Heart right ventricle (tissue), 16 donors: ENCODE data around the gene MLEC. TPM values are rescaled to one million over a fixed set of nuclear protein-coding genes. Genes with fewer than 3 reads are reported as not detected.
A peak's percentile ranks its signal among the peaks of the same experiment; 100 is the strongest.

ENCODE experiments used
- ATAC-seq, 8 donors: fragments of 200-7000 bp; cut with Tn5 transposase; one replicate each; pipeline ENCODE4 v1.9.1; 2020; ENCODE audit warnings: mild to moderate bottlenecking in 8 of 8, moderate library complexity in 8 of 8, moderate number of reproducible peaks in 1 of 8
- DNase-seq, 2 donors: peaks; one replicate each; pipeline ENCODE4 v3.0.0-alpha.2; 2020
- H3K27ac ChIP-seq, 10 donors: fragments of 200-600 bp; sonication (generic) in 2 of 10; one replicate each; pipeline versions ENCODE4 v1.5.0 to v1.8.0; 2020 to 2022; ENCODE audit warnings: mild to moderate bottlenecking in 3 of 10
- H3K27me3 ChIP-seq, 7 donors: fragments of 200-600 bp; one replicate each; pipeline ENCODE4 v1.8.0; 2021 to 2022; ENCODE audit warnings: mild to moderate bottlenecking in 2 of 7
- H3K36me3 ChIP-seq, 9 donors: fragments of 200-600 bp; sonication (generic) in 1 of 9; one replicate each; pipeline versions ENCODE4 v1.5.0 to v1.8.0; 2020 to 2022; ENCODE audit warnings: mild to moderate bottlenecking in 2 of 9
- H3K4me1 ChIP-seq, 9 donors: fragments of 200-600 bp; sonication (generic) in 1 of 9; one replicate each; pipeline versions ENCODE4 v1.5.0 to v1.8.0; 2020 to 2022; ENCODE audit warnings: mild to moderate bottlenecking in 4 of 9
- H3K4me3 ChIP-seq, 10 donors: fragments of 200-600 bp; sonication (generic) in 2 of 10; one replicate each; pipeline versions ENCODE4 v1.5.0 to v1.8.0; 2020 to 2022; ENCODE audit warnings: mild to moderate bottlenecking in 7 of 10, moderate library complexity in 2 of 10
- H3K9me3 ChIP-seq, 11 donors: fragments of 200-600 bp in 10 of 11; sonication (generic) in 2 of 11; one replicate each; pipeline versions ENCODE4 v1.5.0 to v1.8.0; 2013 to 2022; ENCODE audit warnings: mild to moderate bottlenecking in 2 of 11, control low read depth in 1 of 11, moderate library complexity in 1 of 11
- WGBS, 2 donors: extraction: QIAGEN DNeasy Blood & Tissue Kit; methylation state at CpG; one replicate each; pipeline ENCODE4 v1.1.7; 2013; ENCODE audit warnings: inconsistent platforms in 1 of 2; 5-methylcytosine and 5-hydroxymethylcytosine counted together
- intact Hi-C, 10 donors: fragments of 100-400 bp; cut with DNase I; formaldehyde crosslinking; loops; one replicate each; pipeline versions ENCODE4 v1.11.1 to v1.14.2; 2022
- polyA plus RNA-seq, 2 donors: library from polyadenylated mRNA; stranded (reverse); fragments of 200-250 nt; gene quantifications; one replicate each; pipeline ENCODE4 v1.2.3, GENCODE V29; 2013
- total RNA-seq, 10 donors: library from RNA; stranded (reverse); fragmentation: NEBNext Ultra II Directional in 3 of 10; extraction: Animal tissue kit (Norgen Biotek cat#: 25700) in 3 of 10; gene quantifications; one replicate each; pipeline versions ENCODE4 v1.2.1 to v1.2.4, GENCODE V29; 2021 to 2023
- TF ChIP-seq, protein P1 (sequence below), 9 donors: fragments of 200-600 bp; sonication (generic) in 2 of 9; IDR thresholded peaks; one replicate each; pipeline versions ENCODE4 v1.5.0 to v1.8.0; 2021 to 2022; ENCODE audit warnings: antibody characterized with exemption in 9 of 9, mild to moderate bottlenecking in 5 of 9, moderate library complexity in 1 of 9
- donor health status: Arrhythmogenic right ventricular cardiomyopathy.
- donor health status: ischemic (EF 13 %, LVEDD 7.1; RV severe dilation, severe dysfunction).
- donor health status: healthy with polysubstance abuse.
- donor health status: DM: no; HTN: yes; CAD: no.
- donor health status: DM: no; HTN: no; CAD: no.
- donor health status: ischemic (EF 25% LVEDD 6.9; RV normal size, moderate dysfunction).
- donor health status: ischemic (EF 25% LVEDD 5.7; RV mildly dilated, moderate dysfunction).
- donor health status: healthy.
- donor health status: DM: yes; HTN: yes; CAD: no.
- donor health status: Ischemic cardiomyopathy.
- donor health status: ischemic (EF 35%, LVEDD 5.7; RV mildly dilated, moderate dysfunction).
- donor health status: nonischemic (EF 11% LVEDD 7.7; RV severe dilation, severe dysfunction).
- donor health status: DM: yes; HTN: yes; CAD: no.
- donor health status: PGD.
- donor health status: ischemic (EF 29% LVEDD 5.4; RV normal size, mild dysfunction).
- donor health status: nonischemic (EF 23%, LVEDD 6.1; RV moderate dilation, normal function).

MLEC gene
- total and polyA plus RNA-seq, 12 donors, result 35.3 to 179 (median 112) TPM

DNA sequence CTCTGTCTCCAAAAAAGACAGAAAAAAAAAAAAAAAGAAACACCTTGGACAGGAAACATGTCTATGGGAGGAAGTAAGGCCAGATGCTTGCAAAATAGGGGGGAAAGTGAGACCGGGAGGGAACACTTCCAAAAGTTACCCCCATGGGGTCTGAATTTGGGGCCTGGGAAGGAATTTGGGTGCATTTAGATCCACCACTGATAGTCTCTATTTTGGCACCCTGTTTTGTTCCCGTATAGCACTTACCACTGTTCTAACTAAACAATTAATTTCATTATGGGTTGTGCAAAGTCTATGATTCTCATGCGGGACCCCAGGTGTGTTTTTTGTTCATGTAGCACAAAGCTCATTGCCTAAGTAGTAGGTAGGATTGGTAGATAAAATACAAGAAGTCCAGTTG, 1.4 kb upstream of the MLEC start:
- H3K9me3 ChIP-seq, result no peaks in the 10 kb centered on the region
- peak overlapping the region in 4 of 10 donors; percentile 90 to 97 (median 92) for H3K4me3 ChIP-seq
- no peaks in the 10 kb centered on the region for H3K36me3 ChIP-seq
- intact Hi-C loops, result loop anchor here in 3 of 10 donors (5.0 kb wide), 2 partner anchors 33 to 38 kb away; no protein-coding TSS in a partner anchor
- WGBS, 2 donors, result 59 to 61% methylated on average over 3 of the region's 3 CpGs
- DNase-seq (no peak), ATAC-seq (no peak)
- no peaks in the 10 kb centered on the region for H3K27me3 ChIP-seq
- H3K4me1 ChIP-seq, result peaks cover 3 to 49% (median 34%) of the 10 kb centered on the region in 9 donors
- TF ChIP-seq, protein P1, sequence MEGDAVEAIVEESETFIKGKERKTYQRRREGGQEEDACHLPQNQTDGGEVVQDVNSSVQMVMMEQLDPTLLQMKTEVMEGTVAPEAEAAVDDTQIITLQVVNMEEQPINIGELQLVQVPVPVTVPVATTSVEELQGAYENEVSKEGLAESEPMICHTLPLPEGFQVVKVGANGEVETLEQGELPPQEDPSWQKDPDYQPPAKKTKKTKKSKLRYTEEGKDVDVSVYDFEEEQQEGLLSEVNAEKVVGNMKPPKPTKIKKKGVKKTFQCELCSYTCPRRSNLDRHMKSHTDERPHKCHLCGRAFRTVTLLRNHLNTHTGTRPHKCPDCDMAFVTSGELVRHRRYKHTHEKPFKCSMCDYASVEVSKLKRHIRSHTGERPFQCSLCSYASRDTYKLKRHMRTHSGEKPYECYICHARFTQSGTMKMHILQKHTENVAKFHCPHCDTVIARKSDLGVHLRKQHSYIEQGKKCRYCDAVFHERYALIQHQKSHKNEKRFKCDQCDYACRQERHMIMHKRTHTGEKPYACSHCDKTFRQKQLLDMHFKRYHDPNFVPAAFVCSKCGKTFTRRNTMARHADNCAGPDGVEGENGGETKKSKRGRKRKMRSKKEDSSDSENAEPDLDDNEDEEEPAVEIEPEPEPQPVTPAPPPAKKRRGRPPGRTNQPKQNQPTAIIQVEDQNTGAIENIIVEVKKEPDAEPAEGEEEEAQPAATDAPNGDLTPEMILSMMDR (IDR thresholded peaks at IDR 0.05), result no peak
- peak overlapping the region in 6 of 10 donors; percentile 90 to 95 (median 93) for H3K27ac ChIP-seq

DNA sequence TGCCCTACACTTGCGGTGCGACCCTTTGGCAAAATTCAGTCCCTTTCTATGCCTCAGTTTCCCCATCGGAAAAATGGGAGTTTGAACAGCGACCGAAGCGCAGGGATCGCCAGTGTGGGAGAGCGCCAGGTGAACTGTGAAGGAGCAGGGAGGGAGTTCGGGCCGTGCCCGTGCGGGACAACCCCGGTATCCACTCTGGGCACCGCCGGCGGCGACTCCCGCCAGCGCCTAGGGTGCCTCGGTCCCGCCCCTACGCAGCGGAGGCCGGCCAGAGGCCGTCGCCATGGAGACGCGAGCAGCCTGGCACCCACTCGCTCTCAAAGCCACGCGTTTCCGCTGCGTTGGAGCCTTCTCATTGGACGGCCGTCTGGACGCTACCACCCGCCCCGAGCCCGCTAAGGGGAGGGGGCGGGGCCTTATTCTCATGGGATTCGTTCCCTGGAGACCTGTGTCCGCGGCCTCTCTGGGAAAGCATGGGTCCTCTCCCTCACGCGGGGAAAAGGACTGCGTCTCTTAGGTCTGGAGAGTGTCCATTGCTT, 729 bp upstream of the MLEC start:
- peak overlapping the region; percentile 68 to 98 (median 90) for H3K4me3 ChIP-seq
- H3K36me3 ChIP-seq, result no peaks in the 10 kb centered on the region
- peaks cover 3 to 54% (median 41%) of the 10 kb centered on the region in 9 donors for H3K4me1 ChIP-seq
- TF ChIP-seq, protein P1 (IDR thresholded peaks at IDR 0.05), result no peak
- peak; percentile 97 to 98 for DNase-seq
- H3K27me3 ChIP-seq, result no peaks in the 10 kb centered on the region
- H3K27ac ChIP-seq, result peak overlapping the region; percentile 50 to 95 (median 92)
- peak; percentile 90 to 96 (median 95) for ATAC-seq
- H3K9me3 ChIP-seq, result no peaks in the 10 kb centered on the region
- intact Hi-C loops, result loop anchor here in 6 of 10 donors (2.0 to 5.0 kb wide), 4 partner anchors 25 to 39 kb away; partner anchors contain the start of gene UNC119B (in 1 of the 6)
- WGBS, 2 donors, result 0 to 1% methylated on average over 46 of the region's 46 CpGs

DNA sequence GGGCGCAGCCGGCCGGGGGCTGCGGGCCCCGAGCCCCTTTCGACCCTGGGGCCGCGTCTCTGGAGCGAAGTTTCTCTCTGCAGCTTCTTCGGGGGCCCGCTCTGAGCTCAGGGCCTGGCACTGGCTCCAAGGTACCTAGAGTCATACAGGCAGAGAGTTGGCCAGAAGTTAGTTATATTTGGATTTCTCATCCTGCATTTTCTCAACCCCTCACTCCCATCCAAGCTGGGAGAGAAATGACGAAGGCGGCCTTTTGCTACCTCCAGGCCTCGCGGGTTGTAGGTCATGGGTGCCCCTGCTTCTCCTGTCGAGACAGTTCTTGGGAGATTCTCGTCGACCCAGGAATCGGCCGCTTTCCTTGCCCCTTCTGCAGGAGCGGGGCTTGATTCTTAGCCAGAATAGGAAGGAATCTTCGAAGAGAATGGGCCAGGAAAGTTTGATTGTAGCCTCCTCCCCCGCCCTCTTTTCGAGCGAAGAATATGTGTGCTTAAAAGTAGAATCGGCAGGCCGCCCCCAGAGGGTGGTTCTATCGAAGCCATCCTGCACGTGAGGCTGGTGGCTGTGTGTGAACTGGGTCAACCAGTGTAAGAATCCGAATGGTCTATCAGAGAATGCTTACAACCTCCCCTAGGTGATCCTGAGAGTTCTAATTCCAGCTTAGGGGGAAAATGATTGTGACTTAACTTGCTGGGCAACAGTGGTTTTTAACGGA, 785 bp downstream of the MLEC start:
- TF ChIP-seq, protein P1 (IDR thresholded peaks at IDR 0.05), result no peak
- 0 to 1% methylated on average over 30 to 31 of the region's 31 CpGs for WGBS, 2 donors
- Histone ChIP-seq H3K4me1 (peaks cover 3 to 69% (median 56%) of the 10 kb centered on the region in 9 donors), H3K27ac (peak overlapping the region; percentile 55 to 95 (median 92)), H3K4me3 (peak overlapping the region; percentile 68 to 98 (median 90)), H3K27me3 (no peaks in the 10 kb centered on the region), H3K36me3 (peaks cover 0 to 1% (median 0%) of the 10 kb centered on the region in 9 donors), H3K9me3 (no peaks in the 10 kb centered on the region)
- peak in 1 of 2 donors; percentile 24 for DNase-seq
- no peak for ATAC-seq
- intact Hi-C loops, result loop anchor here in 6 of 10 donors (2.0 to 5.0 kb wide), 4 partner anchors 23 to 40 kb away; partner anchors contain the start of gene UNC119B (in 1 of the 6)

DNA sequence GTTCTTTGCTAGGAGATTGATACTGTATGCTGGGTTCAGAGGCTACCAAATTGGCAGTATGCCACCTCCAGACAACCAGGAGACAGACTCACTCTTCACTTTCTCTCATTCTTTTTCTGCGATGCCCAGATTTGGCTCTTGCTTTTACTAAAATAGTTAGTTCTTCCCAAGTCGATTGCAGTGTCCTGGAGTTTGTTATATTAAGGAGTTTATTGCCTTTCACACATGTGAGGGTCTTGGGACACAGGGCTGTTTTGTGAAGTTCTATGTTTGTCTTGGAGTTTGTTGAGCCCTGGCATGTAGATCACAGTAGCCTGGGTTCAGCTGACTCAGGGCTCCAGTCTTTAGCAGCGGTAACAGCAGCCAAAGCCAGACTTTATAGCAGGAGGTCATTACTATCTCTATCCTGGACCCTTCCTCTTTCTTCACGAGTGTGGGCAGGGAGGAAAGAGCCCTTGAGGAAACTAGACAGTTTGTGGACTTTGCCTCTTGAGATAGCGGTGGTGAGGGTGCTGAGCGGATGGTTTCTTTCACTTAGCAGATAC, 1.6 kb downstream of the MLEC start:
- 7 to 11% methylated on average over 6 of the region's 6 CpGs for WGBS, 2 donors
- Histone ChIP-seq H3K27me3 (no peaks in the 10 kb centered on the region), H3K4me3 (peak overlapping the region; percentile 68 to 98 (median 90)), H3K36me3 (peaks cover 0 to 10% (median 0%) of the 10 kb centered on the region in 9 donors), H3K4me1 (peaks cover 3 to 74% (median 65%) of the 10 kb centered on the region in 9 donors), H3K9me3 (no peaks in the 10 kb centered on the region), H3K27ac (peak overlapping the region; percentile 55 to 95 (median 92))
- ATAC-seq (no peak), DNase-seq (no peak)
- intact Hi-C loops, result loop anchor here in 3 of 10 donors (5.0 kb wide), 2 partner anchors 36 to 41 kb away; no protein-coding TSS in a partner anchor
- TF ChIP-seq, protein P1 (IDR thresholded peaks at IDR 0.05), result no peak
